Ishikawa (cell line): ENCODE data around the gene SEMA6C.

ENCODE experiments used
- CEBPB ChIP-seq: IDR thresholded peaks from 2 replicates; pipeline ENCODE4 v1.6.1; 2012
- CREB1 ChIP-seq: IDR thresholded peaks from 2 replicates; pipeline ENCODE4 v1.6.1; 2012; ENCODE audit warnings: low read depth
- EGR1 ChIP-seq: IDR thresholded peaks from 2 replicates; pipeline ENCODE4 v1.6.1; 2012
- EP300 ChIP-seq: IDR thresholded peaks from 2 replicates; pipeline ENCODE4 v1.6.1; 2012; ENCODE audit warnings: borderline replicate concordance
- FOXM1 ChIP-seq: IDR thresholded peaks from 2 replicates; pipeline ENCODE4 v1.6.1; 2012; ENCODE audit warnings: low read depth, borderline replicate concordance
- NFIC ChIP-seq: IDR thresholded peaks from 2 replicates; pipeline ENCODE4 v1.6.1; 2012
- RAD21 ChIP-seq: IDR thresholded peaks from 2 replicates; pipeline ENCODE4 v1.6.1; 2012; ENCODE audit warnings: low read depth
- TAF1 ChIP-seq: IDR thresholded peaks from 2 replicates; pipeline ENCODE4 v1.6.1; 2012; ENCODE audit warnings: low read depth, mild to moderate bottlenecking
- TCF12 ChIP-seq: IDR thresholded peaks from 2 replicates; pipeline ENCODE4 v1.6.1; 2012; ENCODE audit warnings: low read depth
- TEAD4 ChIP-seq: IDR thresholded peaks from 2 replicates; pipeline ENCODE4 v1.6.1; 2012
- YY1 ChIP-seq: IDR thresholded peaks from 2 replicates; pipeline ENCODE4 v1.6.1; 2012; ENCODE audit warnings: low read depth
- ZBTB7A ChIP-seq: IDR thresholded peaks from 2 replicates; pipeline ENCODE4 v1.6.1; 2012; ENCODE audit warnings: low read depth
- TF ChIP-seq, protein P1 (sequence below): IDR thresholded peaks from 2 replicates; pipeline ENCODE4 v1.6.1; 2012
- TF ChIP-seq, protein P2 (sequence below): IDR thresholded peaks from 2 replicates; pipeline ENCODE4 v1.6.1; 2012; ENCODE audit warnings: low read depth, mild to moderate bottlenecking
- TF ChIP-seq, protein P3 (sequence below): IDR thresholded peaks from 2 replicates; pipeline ENCODE4 v1.6.1; 2012

SEMA6C gene

DNA sequence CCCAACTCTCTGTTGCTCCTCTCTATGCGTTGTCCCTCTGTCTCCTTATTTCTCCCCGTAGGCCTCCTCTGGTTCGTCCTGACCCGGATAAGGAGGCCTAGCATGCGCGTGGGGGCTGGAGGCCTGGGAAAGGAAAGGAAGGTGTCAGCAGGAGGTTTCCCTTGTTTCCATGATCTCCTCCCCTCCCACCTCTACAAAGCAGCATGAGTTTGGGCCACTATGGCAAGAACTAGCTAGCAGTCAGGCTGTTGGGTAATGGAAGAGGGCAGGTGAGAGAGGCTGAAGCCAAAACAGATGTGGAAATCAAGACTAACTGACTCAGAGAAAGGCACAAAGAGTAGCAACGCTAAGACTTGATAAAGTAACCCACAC, 687 bp upstream of the SEMA6C start:
- TF ChIP-seq FOXM1 (no peak), TCF12 (no peak), ZBTB7A (no peak), YY1 (no peak), NFIC (no peak), EP300 (no peak), TEAD4 (no peak), CEBPB (no peak), RAD21 (no peak), CREB1 (no peak)
- TF ChIP-seq, protein P1, sequence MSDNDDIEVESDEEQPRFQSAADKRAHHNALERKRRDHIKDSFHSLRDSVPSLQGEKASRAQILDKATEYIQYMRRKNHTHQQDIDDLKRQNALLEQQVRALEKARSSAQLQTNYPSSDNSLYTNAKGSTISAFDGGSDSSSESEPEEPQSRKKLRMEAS: no peak
- TF ChIP-seq, protein P2, sequence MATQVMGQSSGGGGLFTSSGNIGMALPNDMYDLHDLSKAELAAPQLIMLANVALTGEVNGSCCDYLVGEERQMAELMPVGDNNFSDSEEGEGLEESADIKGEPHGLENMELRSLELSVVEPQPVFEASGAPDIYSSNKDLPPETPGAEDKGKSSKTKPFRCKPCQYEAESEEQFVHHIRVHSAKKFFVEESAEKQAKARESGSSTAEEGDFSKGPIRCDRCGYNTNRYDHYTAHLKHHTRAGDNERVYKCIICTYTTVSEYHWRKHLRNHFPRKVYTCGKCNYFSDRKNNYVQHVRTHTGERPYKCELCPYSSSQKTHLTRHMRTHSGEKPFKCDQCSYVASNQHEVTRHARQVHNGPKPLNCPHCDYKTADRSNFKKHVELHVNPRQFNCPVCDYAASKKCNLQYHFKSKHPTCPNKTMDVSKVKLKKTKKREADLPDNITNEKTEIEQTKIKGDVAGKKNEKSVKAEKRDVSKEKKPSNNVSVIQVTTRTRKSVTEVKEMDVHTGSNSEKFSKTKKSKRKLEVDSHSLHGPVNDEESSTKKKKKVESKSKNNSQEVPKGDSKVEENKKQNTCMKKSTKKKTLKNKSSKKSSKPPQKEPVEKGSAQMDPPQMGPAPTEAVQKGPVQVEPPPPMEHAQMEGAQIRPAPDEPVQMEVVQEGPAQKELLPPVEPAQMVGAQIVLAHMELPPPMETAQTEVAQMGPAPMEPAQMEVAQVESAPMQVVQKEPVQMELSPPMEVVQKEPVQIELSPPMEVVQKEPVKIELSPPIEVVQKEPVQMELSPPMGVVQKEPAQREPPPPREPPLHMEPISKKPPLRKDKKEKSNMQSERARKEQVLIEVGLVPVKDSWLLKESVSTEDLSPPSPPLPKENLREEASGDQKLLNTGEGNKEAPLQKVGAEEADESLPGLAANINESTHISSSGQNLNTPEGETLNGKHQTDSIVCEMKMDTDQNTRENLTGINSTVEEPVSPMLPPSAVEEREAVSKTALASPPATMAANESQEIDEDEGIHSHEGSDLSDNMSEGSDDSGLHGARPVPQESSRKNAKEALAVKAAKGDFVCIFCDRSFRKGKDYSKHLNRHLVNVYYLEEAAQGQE: no peak
- TF ChIP-seq, protein P3, sequence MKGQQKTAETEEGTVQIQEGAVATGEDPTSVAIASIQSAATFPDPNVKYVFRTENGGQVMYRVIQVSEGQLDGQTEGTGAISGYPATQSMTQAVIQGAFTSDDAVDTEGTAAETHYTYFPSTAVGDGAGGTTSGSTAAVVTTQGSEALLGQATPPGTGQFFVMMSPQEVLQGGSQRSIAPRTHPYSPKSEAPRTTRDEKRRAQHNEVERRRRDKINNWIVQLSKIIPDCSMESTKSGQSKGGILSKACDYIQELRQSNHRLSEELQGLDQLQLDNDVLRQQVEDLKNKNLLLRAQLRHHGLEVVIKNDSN: no peak

DNA sequence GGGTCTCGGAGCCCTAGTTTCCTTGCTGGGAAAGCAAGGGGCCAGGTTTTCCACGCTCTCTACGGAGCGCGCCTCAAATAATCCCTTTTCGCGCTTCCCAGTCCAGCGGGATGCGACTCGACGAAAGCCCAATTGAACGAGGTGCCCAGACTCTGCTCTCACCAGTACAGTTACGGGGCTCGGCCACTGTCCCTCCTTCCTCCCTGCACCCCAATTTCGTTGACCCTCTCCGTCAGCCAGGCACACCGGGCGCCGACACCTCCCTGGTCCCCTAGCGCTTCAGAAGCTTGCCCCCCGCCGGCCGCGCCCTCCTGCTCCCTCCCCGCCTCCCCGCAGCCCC, 389 bp downstream of the SEMA6C start:
- TF ChIP-seq, protein P3: no peak
- TF ChIP-seq, protein P1: no peak
- TF ChIP-seq TAF1 (no peak), TCF12 (no peak), CEBPB (no peak), ZBTB7A (no peak), TEAD4 (no peak), EP300 (no peak), YY1 (no peak), EGR1 (no peak), FOXM1 (no peak), CREB1 (no peak), NFIC (no peak), RAD21 (no peak)
- TF ChIP-seq, protein P2: no peak

DNA sequence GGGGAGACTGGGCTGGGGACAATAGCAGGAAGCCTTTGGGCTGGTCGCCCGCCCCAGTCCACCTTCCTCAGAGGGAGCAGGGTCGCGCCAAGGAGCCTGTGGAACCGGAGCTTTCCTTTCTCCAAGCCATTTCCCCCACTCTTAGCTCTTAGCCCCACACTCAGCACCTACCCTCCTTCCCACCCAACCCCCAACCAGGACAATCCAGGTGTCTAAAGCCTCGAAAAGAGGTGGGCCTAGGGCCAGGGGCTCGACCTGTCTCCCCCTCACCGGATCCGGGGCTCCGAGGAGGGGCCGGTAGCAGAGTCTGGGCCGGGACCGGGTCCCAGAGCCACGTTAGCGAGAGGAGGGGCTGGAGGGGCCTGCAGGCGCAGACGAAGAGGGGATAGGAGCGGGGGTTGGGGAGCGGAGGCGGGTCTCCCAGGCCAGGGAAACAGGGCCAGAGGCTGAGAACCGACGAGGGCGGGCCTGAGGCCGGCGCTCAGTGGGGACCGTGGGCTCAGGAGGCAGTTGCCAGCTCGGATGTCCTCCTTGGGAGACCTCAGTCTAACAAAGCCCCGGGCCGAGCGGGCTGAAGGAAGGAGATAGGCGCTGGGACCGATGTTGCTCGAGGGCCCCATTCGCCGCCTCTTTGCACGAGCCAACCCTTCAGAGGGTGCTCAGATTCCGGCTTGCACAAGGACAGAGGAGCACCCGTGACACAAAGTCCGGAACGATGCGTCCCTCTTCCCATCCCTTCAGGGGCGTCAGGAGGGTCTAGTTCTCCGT, 943 bp downstream of the SEMA6C start:
- TF ChIP-seq, protein P2: no peak
- TF ChIP-seq YY1 (no peak), RAD21 (no peak), CREB1 (no peak), TCF12 (no peak), NFIC (no peak)

DNA sequence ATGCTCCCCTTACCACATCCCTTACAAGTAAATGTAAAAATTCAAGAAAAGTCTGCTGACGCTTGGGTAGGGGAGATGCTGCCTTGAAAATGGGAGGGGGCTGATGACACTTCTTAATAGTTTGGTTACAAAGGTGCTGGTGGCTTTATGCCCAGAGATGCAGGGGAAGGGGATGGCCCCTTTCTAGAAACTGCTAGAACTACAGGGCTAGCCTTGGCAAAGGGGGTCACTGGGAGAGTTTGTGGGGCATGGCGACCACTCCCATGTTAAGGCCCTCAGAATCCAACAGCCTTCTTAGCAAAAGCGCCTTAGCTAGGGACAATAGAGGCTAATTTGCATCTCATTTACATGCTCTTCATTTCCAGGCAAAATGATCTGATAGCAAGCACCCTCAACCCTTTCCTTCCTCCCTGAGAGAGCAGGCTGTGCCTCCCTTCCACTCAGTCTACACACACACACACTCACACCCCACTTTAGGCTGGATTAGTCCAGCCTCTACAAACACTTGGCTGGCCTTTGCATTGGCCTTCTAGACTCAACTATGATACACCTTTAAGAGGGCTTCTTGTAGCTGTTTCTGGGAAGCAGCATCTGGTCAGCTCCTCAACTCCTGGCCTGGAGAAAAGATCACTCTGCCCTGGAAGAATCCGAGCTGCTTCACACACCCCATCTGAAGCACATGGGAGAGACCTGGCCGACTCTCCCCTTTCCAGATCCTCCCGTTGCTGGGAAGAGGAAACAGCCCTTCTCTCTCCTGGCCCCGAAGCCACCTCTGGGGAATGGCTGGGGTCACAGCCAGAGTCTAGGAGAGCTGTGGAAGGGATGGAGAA, 1.7 kb downstream of the SEMA6C start:
- TF ChIP-seq NFIC (no peak), TCF12 (no peak), CREB1 (no peak), EP300 (no peak), CEBPB (no peak), YY1 (no peak), FOXM1 (no peak), EGR1 (no peak), TAF1 (no peak), ZBTB7A (no peak), TEAD4 (no peak), RAD21 (no peak)
- TF ChIP-seq, protein P2: no peak
- TF ChIP-seq, protein P3: no peak
- TF ChIP-seq, protein P1: no peak
